Measurements from ENCODE around the gene CIAPIN1. TPM values are rescaled to one million over a fixed set of nuclear protein-coding genes. Genes with fewer than 3 reads are reported as not detected.

Gene CIAPIN1
- total RNA-seq, 4 donors from 2014 or later, result 37.7 to 65.5 (median 46.2) TPM

- Histone ChIP-seq H3K27me3 (no peaks in the 10 kb centered on the region), H3K36me3 (peaks cover 0 to 74% (median 0%) of the 10 kb centered on the region in 3 donors), H3K4me3 (no peak overlapping the region), H3K9me3 (no peaks in the 10 kb centered on the region), H3K4me1 (peaks cover 0 to 19% (median 5%) of the 10 kb centered on the region in 4 donors), H3K27ac (no peak overlapping the region)
- TF ChIP-seq CTCF (IDR thresholded peaks at IDR 0.05) (no peak), POLR2A (IDR thresholded peaks at IDR 0.05) (no peak)
- no peak for DNase-seq
Observed at GRCh38 chr16:57464523-57464922, 17.3 kb upstream of the CIAPIN1 start.

- Histone ChIP-seq H3K9me3 (no peaks in the 10 kb centered on the region), H3K36me3 (peaks cover 0 to 74% (median 0%) of the 10 kb centered on the region in 3 donors), H3K27me3 (no peaks in the 10 kb centered on the region), H3K27ac (peak overlapping the region; percentile 77 to 86 (median 86)), H3K4me1 (peaks cover 0 to 16% (median 5%) of the 10 kb centered on the region in 4 donors), H3K4me3 (peak overlapping the region; percentile 77 to 93 (median 86))
- TF ChIP-seq POLR2A (IDR thresholded peaks at IDR 0.05) (no peak), CTCF (IDR thresholded peaks at IDR 0.05) (no peak)
- DNase-seq, result no peak
Observed at GRCh38 chr16:57462978-57463362, 15.8 kb upstream of the CIAPIN1 start.

GRCh38 chr16:57462209-57462977 lies 15.2 kb upstream of the CIAPIN1 start, which contains the start of gene POLR2C:
Gene POLR2C (plus strand): TSS chr16:57462679. CDS start chr16:57462725, 46 bp downstream.
- Histone ChIP-seq H3K27ac (peak within 1 kb of the TSS; percentile 77 to 86 (median 86)), H3K27me3 (no peaks in the 10 kb centered on the region), H3K9me3 (no peaks in the 10 kb centered on the region), H3K36me3 (peaks cover 0 to 74% (median 0%) of the 10 kb centered on the region in 3 donors), H3K4me3 (peak within 1 kb of the TSS; percentile 77 to 93 (median 86)), H3K4me1 (peaks cover 0 to 16% (median 5%) of the 10 kb centered on the region in 4 donors)
- DNase-seq, result peak; percentile 83 to 95 (median 94)
- TF ChIP-seq CTCF (IDR thresholded peaks at IDR 0.05) (peak; percentile 91 to 99 (median 97)), POLR2A (IDR thresholded peaks at IDR 0.05) (peak; percentile 86 to 89)

DNA sequence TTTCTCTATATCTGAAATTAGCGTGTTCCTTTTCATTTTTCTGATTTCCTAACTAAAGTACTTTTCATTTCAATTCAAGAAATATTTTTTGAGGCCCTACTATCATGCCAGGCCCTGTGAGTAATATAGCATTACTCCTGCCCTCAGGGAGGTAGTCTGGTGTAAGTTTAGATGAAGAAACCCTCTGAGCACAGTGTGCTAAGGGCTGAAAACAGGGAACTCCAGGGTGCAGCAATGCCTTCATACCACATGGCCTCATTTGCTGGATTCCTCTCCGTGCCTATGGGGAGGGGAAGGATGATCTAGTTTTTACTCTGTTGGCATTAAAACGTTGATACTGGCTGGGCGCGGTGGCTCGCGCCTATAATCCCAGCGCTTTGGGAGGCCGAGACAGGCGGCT lies 4.8 kb upstream of the CIAPIN1 start:
- H3K36me3 ChIP-seq, result peaks cover 0 to 64% (median 0%) of the 10 kb centered on the region in 3 donors
- TF ChIP-seq CTCF (IDR thresholded peaks at IDR 0.05) (no peak), POLR2A (IDR thresholded peaks at IDR 0.05) (no peak)
- H3K4me1 ChIP-seq, result peaks cover 0 to 16% (median 2%) of the 10 kb centered on the region in 4 donors
- H3K4me3 ChIP-seq, result no peak overlapping the region
- H3K27me3 ChIP-seq, result no peaks in the 10 kb centered on the region
- no peaks in the 10 kb centered on the region for H3K9me3 ChIP-seq
- H3K27ac ChIP-seq, result no peak overlapping the region
- no peak for DNase-seq

DNA sequence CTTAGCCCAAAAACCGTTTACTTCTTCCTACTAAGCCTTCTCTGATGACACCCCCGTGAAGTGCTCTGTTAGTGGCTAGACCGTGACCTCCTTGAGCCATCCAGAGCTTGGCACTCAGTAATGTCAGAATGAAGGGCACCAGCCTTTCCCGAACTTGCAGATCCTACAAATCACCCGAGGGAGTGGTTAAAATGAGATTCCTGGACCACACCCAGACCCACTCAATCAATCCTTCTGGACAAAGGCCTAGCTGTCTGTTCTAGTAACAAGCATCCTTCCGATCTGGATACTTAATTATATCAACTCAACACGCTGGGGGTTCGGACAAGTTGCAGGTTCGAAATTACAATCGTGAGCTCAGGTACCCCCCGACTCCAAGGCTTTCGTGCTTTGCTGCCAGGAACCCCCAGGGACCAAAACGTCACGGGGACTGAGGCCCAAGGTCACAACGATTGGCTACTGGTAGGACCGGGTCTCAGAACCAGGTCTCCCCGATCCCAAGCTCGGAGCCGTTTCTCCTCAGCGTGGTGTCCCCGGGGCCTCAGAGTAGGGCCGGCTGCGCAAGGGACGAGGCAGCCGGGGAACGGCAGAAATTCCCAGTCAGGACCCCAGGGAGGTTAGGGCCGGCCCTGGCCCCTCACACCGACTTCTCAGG lies 527 bp downstream of the CIAPIN1 start:
- H3K4me3 ChIP-seq, result peak overlapping the region; percentile 60 to 93 (median 82)
- H3K9me3 ChIP-seq, result no peaks in the 10 kb centered on the region
- H3K4me1 ChIP-seq, result peaks cover 0 to 25% (median 6%) of the 10 kb centered on the region in 4 donors
- H3K27ac ChIP-seq, result peak overlapping the region; percentile 75 to 88 (median 84)
- TF ChIP-seq CTCF (IDR thresholded peaks at IDR 0.05) (no peak), POLR2A (IDR thresholded peaks at IDR 0.05) (no peak)
- peak in 2 of 3 donors; percentile 30 to 54 for DNase-seq
- H3K36me3 ChIP-seq, result peaks cover 0 to 11% (median 0%) of the 10 kb centered on the region in 3 donors
- H3K27me3 ChIP-seq, result no peaks in the 10 kb centered on the region
